GM18498 (cell line): Measurements from ENCODE around the gene ATP2B2.

Experiments used
- ATAC-seq: cut with Tn5 transposase; IDR thresholded peaks from one replicate; pipeline ENCODE4 v1.9.1; 2021; ENCODE audit warnings: mild to moderate bottlenecking, moderate library complexity; ENCODE audit not compliant: unreplicated experiment

The ATP2B2 gene

DNA sequence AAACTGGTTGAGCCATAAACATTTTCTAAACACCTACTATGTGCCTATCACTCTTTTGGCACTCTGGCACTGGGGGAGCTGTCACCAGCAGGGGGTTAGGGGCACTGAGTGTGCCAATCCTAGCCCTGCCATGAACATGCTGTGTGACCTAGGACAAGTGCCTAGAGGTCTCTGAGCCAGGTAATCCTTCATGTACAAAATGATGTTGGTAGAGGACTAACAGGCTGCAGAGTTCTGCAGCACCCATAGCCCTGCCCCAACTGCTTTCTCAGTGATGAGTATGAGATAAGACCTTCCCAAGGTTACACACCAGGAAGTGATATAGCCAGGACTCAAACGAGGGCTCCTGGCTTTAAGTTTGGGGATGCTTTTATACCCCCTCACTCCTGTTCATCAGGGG is 99.6 kb downstream of the ATP2B2 start:
- ATAC-seq = no peak

DNA sequence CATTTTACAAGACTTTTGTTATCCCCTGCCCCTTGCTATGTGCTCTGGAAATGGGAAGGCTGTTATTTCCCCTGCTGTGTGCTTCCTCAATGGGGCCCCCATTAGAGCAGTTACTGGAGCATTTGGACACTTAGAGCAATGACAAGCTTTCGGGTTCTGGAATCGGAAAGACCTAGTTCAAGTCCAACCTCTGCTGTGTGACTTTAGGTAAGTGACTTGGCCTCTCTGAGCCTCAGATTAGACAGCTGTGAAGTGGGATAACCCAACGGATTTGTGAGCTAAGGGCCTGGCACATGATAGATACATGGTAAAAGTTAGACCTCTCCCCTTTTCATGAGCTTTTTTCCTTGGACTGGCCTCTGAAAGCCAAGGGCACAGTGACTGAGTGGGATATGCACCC is 100.5 kb downstream of the ATP2B2 start:
- ATAC-seq = no peak

DNA sequence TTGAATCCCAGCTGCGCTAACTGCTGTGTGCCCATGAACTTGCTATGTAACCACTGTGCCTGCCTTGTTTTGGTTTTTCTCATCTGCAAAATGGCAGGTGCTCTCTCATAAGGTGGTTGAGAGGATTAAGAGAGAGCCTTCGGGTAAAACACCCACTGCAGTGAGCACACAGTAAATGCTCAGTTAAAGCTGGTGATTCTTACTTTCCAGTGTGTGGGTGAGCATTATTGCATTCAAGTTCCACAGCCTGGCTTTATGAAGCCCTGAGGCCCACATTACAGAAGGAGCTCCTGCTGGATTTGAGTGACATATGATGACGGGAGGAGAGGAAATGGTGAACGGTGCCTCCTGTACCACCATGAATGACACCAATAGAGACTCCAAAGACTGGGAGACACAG is 101.0 kb downstream of the ATP2B2 start:
- no peak for ATAC-seq

DNA sequence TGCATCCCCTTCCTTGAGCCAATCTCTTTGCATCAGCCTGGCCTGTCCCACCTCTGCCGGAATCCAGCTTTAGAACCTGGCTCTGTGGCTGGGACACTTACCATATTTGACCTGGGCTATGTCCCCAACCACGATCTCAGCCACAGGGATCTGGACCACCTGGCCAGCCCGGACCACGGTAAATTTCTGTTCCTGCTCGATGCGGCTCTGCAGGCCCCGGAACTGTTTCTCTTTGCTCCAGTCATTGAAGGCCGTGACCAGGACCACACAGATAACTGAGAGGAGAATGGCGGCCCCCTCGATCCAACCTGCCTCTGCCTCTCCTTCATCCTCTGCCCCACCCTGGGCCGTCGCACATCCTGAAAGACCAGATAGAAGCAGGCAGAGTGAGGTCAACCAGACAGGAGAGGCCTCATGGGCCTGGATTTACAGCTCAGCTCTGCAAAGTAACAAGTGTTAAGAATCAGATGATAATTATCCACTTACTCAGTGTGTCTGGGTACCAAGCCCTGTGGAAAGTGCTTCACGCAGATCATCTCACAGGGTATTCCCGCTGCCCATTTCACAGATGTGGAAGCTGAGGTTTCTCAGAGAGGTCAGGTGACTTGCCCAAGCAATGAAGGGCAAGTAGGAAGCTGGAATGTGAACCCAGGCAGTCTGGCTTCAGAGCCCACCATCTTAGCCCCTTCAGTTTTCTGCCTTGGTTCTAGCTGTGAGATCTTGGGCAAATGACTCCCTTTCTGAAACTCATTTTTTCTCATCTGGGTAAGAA is 103.2 kb downstream of the ATP2B2 start:
- ATAC-seq = no peak

DNA sequence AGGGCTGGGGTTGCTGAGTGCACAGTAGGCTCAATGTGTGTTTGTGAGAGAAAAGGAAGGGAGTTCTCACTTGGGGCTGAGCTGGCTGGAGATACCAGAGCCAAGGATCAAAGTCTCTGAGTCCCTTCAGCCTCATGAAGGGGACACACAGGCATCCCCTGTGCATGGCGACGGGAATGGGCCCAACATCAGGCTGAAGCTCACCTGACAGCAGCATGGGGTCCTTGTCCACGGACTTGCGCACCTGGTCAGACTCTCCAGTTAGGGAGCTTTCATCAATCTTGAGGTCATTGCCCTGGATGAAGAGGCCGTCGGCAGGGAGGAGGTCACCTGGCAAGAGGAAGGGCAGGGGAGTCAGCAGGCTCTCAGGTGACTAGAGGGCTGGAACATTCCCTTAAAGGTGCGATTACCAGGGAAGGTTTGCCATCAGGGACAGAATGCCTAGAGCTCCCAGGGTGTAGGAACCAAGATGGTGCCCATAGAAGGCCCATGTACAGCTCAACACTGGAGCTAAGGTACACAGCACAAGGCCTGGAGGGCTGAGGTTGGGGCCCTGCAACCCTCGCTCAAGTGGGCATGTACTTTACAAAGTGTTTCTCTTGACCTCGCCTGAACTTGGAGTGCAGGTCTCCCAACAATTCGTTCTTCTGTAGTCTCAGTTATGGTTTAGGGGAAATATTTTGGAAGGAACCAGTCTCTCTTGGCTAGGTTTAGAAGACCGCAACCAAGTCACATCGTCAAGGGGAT is 104.5 kb downstream of the ATP2B2 start:
- no peak for ATAC-seq

DNA sequence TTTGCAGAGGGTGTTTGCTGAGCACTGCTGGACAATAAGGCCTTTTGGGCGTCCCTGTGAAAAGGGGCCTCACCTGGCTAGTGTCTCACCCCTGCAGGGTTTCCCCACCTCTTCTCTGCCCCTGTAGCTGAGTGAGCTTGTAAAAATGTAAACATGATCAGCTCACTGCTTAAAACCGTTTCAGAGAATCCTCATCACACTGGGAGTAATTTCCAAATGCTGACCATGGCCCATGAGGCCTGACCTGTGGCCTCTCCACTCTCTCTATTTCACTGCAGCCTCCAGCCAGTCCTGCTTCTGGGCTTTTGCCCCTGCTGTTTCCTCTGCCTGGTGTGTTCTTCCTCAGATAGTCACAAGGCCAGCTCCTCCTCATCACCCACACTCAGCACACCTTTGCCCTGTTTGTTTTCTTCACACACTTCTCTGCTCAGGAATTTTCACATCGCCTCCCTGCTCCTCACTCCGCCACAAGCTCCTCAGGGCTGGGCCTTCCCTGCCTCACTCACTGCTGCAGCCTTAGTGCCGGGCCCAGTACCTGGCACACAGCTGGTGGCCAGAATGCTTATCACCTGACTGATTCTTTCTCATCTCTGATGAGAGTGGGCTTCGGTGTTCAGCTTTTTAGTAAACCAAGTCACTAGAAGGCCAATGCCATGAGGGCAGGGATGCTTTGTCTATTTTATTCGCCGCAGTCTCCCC is 105.2 kb downstream of the ATP2B2 start:
- no peak for ATAC-seq

DNA sequence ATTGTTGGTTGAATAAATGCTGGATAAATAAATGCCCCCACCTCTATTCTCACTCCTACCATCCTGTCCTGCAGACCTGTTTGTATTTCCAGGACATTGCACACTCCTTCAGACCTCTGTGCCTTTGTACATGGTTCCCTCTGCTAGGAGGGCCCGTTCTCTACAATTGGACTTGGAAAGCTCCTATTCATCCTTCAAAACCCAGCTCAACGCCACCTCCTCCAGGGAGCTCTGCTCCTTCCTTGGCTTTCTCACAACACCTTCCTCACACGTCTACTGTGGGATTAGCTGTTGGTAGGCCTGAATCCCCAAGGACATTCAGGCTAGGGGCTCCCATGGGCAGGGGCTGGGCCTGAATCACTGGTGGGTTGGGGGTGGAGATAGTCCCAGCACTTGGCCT is 105.8 kb downstream of the ATP2B2 start:
- no peak for ATAC-seq

DNA sequence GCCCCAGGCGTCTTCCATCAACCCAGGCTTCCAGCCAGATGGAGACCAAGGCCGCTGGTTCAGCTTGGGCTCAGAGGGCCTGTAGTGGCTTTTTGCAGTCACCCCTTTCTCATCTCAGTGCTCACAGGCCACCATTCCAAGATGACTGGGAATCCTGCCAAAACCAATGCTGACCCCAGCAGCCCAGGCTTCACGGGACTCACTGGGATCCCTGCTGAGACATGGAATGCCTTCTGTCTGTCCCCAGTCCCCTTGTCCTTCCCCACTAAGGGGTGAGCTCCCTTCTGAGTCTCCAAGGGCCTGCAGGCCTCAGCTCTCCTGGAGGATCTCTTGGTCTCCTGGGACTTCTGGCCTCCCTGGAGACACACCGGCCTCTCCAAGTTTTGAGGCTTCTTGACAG is 107.0 kb downstream of the ATP2B2 start:
- ATAC-seq = no peak

DNA sequence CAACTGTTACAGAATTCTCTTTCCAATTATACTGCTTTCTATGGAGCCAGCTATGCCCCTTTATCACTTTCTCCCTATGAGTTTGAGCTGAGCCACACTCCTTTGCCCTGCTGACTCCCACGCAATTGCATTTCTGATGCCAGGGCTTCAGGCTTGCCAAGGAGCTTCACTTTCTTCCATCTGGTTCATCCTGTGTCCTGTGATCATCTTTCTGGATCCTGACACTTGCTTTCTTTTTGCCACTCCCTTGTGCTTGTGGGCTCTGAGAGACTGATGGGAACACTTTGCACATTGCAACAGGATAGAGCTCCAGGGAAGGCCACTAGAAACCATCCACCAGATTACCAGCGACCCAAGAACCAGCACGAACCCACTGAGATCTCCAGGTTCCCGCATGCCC is 107.5 kb downstream of the ATP2B2 start:
- ATAC-seq = no peak

DNA sequence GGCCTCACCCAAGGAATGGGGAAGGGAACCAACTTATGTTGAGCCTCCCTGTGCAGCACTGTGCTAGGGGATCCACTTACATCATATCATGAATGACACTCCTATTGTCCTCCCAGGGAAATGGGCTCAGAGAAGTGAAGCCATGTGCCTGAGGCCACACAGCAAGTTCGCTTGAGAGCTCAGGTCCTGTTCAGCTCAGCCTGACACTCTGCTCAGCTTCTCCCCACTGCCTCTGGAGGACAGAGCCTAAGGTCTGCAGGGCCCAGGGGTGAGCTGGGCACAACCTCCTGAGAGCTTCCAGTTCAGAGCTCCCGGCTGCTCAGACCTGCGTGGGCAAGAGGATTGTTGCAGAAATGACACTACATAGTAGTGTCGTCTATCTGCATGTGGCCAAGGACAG is 108.5 kb downstream of the ATP2B2 start:
- no peak for ATAC-seq

DNA sequence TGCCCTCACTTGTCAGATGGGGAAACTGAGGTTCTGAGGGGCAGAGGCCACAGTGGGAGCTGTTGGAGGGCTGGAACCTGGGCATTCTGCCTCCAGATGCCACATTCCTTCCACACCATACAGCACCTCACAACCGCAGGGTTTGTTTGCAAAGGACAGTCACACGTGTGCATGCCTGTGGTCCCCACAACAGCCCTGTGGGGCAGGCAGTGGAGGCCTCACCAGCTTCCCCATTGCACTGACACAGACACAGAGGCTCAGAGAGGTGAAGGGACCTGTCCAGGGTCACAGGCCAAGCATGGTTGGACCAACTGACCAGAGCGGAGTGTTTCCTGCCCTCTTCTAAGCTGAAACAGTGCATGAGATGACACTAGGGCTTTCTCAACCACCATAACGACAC is 109.3 kb downstream of the ATP2B2 start:
- ATAC-seq = no peak

DNA sequence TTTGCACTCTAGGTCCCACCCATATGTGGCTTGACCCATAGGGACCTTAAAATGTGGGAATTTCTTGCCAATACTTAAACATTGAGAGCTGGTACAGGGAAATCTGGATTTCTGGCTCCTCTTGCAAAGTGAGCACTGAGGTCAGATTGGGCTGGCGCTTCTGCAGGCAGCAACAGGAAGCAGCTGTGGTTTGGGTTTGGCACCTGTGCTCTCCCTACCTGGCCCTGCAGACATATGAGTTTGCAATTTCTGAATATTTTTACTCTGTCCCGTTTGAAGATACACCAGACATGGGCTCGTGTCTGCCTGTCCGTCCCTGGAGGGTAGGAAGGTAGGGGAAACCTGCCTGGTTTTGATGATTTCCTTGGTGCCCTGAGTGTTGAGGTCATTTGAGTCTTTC is 109.7 kb downstream of the ATP2B2 start:
- no peak for ATAC-seq

DNA sequence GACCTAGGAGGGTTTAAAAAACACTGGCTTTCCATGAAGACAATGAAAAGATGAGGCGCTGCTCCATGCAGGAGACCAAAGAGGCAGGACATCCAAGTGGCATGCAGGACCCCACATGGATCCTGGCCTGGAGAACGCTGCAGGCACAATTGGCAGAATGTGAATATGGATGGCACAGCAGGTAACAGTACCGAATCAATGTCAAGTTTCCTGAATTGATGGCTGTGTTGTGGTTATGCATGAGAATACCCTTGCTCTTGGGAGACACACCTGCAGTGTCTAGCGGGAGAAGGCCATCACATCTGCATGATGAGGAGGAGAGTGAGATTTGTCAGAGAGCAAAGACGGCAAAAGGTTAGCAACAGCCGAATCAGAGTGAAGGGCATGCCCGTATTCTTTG is 110.2 kb downstream of the ATP2B2 start:
- no peak for ATAC-seq

DNA sequence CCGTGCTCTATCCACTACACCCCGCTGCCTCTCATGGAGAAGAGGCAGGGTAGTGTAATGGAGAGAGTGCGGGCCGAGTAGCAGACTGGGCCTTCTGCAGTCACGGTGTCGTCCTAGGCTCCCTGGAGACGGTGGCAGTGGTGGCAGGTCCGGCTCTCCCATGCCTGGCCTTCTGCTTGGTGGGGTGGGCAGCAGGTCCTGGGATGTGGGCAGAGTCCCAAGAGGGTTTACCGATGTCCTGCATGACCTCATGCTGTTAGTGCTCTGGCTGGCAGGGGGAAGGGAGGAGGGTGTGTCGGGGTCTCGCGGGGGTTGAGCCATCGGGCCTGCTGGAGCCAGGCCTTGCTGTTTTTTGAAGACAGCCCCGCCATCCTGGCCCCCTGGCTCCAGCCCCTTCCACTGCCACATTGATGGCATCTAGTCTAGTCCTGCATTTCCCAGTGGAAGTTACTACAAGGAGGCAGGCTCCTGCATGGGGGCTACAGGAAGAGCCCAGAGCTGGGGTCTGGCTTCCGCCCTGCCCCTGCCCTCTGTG is 110.8 kb downstream of the ATP2B2 start:
- ATAC-seq = no peak

DNA sequence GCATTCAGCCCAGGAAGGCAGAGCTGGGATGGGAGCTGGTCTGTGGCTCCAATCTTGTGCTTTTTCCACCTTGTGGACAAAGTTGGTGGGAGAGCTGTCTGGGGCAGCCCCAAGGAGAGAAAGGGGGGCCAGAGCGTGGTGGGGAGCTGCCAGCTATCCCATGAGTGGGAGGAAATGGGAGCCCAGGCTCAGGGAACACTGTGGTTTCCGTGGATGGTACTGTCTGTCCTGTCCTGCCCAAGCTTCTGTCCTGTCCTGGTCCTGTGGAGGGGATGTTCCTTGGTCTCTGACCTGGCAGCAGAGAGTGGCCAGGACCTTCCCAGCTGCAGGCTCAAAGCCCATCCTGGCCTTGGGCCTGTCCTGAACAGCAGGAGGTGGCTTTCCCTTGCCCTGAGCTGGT is 111.9 kb downstream of the ATP2B2 start:
- ATAC-seq = no peak

DNA sequence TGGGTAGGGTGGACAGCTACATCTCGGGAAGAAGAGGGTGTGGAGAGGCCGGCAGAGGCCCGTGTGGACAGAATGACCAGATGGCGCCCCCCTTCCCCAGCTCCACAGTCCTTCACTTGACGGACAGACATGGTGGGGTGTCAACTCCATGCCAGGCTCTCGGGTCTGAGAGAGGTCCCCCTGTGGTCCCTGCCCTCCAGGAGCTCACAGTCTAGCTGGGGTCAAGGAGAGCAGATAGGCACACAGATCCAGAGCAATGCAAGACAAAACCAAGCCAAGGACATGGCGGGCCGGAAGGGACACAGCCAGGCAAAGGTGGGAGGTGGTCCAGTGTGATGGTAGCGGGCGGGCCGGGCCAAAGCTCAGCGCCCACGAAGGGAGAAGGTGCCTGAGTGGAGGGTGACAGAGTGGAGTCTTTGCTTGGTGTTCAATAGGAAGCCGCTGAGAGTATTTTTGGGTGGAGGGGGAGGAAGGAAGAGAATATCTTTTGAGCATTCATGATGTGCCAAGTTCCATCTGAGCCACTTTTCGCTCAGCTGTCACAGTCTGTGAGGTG is 112.4 kb downstream of the ATP2B2 start:
- no peak for ATAC-seq

DNA sequence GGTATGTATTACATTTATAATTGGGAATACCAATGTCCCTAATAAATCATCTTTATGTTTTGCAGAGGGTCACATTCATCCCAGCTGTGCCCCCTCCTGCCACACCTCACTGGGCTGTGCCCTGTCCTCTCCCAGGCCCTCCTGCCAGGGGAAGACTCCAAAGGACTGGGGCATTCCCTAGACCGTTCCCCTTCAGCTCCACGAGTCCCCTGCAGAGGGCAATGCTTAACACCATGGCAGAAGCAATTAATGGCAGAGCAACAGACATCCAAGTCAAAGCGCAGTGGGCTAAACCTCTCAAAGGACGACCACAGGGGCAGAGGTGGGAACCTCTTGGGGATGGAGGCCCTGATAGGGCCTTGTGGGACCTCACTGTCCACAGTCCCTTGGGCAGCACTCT is 113.1 kb downstream of the ATP2B2 start:
- no peak for ATAC-seq

DNA sequence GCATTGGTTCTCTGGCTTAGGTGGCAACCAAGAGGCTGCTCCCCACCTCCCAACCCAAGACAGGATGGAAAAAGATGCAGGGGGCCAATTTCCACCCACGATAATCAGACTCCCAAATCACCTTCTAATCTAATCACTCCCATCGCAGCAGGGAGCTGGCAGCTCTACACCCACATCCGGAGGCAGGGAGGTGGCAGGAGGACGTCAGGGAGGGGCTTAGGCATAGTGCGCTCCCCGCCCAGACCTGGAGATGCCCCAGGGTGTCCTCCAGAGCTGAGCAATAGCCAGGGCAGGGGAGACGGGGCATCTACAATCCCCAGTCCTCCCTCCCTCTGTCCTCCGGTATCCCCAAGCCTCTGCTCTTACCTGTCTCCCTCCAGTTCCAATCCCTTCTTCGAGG is 114.0 kb downstream of the ATP2B2 start:
- ATAC-seq = no peak

DNA sequence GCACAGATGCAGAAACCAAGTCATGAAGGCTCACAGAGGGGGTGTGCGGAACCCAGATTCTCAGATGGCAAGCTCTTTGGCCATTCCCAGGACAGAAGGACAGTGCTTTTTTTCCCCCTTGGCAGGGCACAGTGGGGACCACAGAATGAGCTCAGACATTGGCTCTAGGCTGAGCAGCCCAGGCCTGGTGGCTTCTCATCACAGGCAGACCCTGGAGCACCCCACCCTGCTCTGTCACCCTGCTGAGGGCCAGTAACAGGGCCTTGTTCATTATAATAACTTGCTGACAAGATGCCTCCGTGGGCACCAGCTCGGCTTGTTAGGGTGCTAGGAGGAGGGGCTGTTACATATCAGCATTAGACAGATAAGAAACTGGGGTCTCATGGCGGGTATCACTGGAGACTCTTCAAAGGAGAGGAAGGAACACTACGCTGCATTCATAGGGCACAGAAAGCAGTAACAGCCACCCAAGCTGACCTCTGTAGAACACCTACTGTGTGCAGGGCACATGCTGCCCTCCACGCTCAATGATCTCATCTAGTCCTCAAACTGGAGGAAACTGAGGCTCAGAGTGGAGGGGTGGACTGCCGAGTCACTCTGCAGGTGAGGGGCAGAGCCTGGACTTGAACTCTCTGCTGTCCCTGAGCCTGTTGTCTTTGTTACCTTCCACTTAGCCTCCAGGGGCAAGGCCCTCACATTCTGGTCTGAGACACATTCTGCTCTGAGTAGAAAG is 114.6 kb downstream of the ATP2B2 start:
- ATAC-seq = no peak

DNA sequence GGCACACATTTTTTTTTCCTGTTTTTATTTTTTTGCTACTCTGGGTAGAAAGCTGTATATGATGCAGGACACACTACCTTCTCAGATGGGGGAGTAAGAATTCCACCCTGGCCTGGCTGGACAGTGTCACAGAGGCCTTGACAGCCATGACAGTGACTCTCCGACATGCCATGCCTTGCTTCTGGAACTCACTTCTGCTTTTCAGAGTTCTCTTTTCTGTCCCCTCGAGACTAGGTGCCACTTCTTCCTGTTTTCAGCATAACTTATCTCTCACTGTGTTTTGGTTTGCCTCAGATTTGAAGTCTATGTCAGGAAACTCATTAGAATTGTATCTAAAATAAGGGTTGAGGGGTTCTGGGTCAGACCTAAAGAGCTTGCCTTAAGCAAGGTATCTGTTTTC is 115.4 kb downstream of the ATP2B2 start:
- peak; percentile 85 for ATAC-seq

DNA sequence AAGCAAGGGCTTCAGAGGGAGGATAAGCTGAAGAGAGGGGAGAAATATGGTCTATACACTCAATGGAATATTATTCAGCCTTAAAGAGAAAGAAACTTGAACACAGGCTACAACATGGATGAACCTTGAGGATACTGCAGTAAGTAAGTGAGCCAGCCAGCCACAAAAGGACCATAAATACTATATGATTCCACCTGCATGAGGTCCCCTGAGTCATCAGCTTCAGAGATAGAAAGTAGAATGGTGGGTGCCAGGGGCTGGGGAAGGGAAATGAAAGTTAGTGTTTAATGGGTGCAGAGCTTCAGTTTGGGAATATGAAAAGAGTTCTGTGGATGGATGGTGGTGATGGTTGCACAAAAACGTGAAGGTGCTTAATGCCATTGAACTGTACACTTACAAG is 116.0 kb downstream of the ATP2B2 start:
- ATAC-seq = no peak
